Colonic mucosa (tissue), 4 donors: Measurements from ENCODE around the gene PLN. TPM values are rescaled to one million over a fixed set of nuclear protein-coding genes. Genes with fewer than 3 reads are reported as not detected.

Experiments
- DNase-seq: peaks from one replicate; pipeline ENCODE4 v3.0.0-alpha.2; 2020
- H3K27ac ChIP-seq: fragments of 200-600 bp; one replicate; pipeline ENCODE4 v1.8.0; 2021
- H3K27me3 ChIP-seq: fragments of 200-600 bp; one replicate; pipeline ENCODE4 v1.8.0; 2021
- H3K36me3 ChIP-seq: fragments of 200-600 bp; one replicate; pipeline ENCODE4 v1.8.0; 2021
- H3K4me1 ChIP-seq: fragments of 200-600 bp; one replicate; pipeline ENCODE4 v1.8.0; 2021; ENCODE audit warnings: mild to moderate bottlenecking
- H3K4me3 ChIP-seq: fragments of 200-600 bp; one replicate; pipeline ENCODE4 v1.8.0; 2021
- H3K9ac ChIP-seq, 2 donors: one replicate each; pipeline ENCODE4 v1.7.0; 2013; ENCODE audit warnings: control low read depth in 2 of 2, low read depth in 2 of 2, low read length in 2 of 2
- H3K9me3 ChIP-seq: fragments of 200-600 bp; one replicate; pipeline ENCODE4 v1.8.0; 2021
- intact Hi-C: fragments of 100-400 bp; cut with DNase I; formaldehyde crosslinking; loops from one replicate; pipeline ENCODE4 v1.14.1; 2022
- total RNA-seq, 2 donors: library from RNA; stranded (reverse); fragmentation: NEBNext Ultra II Directional in 1 of 2; extraction: Animal tissue kit (Norgen Biotek cat#: 25700) in 1 of 2; gene quantifications; one replicate each; pipeline ENCODE4 v1.2.1, GENCODE V29; 2021
- TF ChIP-seq, protein P1 (sequence below): fragments of 200-600 bp; IDR thresholded peaks from one replicate; pipeline ENCODE4 v1.8.0; 2022; ENCODE audit warnings: antibody characterized with exemption, mild to moderate bottlenecking
- donor health status: healthy.
- donor health status: DM: no; HTN: no; CAD: no.
- donor health status: DM: no; HTN: no; CAD: no.

Gene PLN
- total RNA-seq, 2 donors from 2014 or later = 1.3 to 24.1 TPM

DNA sequence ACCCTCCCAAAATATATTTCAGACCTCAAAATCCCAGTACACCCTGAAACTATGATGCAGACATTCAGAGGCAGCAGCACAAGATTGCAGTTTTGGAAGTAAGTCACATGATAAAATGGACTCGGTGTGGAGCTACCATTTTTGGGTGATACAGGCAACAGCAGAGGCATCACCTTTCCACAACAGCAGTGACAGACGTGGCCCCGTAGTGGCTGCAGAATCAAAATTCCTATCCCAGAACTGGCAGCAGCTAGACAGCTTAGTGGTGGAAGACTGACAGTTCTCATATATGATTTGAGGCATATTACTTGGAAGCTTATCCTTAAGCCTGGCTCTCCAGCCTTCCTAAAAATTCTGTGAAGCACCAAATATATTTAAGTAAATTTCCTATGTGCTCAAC is 19.9 kb downstream of the PLN start:
- intact Hi-C loops = loop anchor here (10.0 kb wide), 1 partner anchor 47 kb away; no protein-coding TSS in a partner anchor
- TF ChIP-seq, protein P1, sequence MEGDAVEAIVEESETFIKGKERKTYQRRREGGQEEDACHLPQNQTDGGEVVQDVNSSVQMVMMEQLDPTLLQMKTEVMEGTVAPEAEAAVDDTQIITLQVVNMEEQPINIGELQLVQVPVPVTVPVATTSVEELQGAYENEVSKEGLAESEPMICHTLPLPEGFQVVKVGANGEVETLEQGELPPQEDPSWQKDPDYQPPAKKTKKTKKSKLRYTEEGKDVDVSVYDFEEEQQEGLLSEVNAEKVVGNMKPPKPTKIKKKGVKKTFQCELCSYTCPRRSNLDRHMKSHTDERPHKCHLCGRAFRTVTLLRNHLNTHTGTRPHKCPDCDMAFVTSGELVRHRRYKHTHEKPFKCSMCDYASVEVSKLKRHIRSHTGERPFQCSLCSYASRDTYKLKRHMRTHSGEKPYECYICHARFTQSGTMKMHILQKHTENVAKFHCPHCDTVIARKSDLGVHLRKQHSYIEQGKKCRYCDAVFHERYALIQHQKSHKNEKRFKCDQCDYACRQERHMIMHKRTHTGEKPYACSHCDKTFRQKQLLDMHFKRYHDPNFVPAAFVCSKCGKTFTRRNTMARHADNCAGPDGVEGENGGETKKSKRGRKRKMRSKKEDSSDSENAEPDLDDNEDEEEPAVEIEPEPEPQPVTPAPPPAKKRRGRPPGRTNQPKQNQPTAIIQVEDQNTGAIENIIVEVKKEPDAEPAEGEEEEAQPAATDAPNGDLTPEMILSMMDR = no peak
- H3K27ac ChIP-seq = no peak overlapping the region

DNA sequence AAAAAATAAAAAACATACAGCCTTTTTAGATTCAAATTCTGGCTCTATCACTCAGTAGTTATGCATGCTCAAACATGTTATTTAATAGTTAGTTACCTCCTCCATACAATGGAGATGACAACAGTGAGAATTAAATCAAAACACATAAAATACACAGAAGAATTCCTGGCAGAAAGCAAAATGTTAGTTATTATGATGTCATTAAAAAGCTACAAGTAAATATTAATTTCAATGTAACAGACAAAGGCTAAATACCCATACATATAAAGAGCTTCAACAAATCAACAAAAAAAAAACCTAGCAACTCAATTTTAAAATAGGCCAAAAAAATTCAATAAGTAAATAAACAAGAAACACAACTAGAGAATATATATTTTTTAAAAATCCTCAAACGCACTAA is 21.4 kb downstream of the PLN start:
- Histone ChIP-seq H3K9me3 (no peaks in the 10 kb centered on the region), H3K27me3 (no peaks in the 10 kb centered on the region)

More for the DNA sequence above, 19.9 kb downstream of the PLN start:
- DNase-seq = no peak
- no peaks in the 10 kb centered on the region for H3K36me3 ChIP-seq
- no peak overlapping the region for H3K4me3 ChIP-seq
- no peaks in the 10 kb centered on the region for H3K27me3 ChIP-seq
- no peaks in the 10 kb centered on the region for H3K4me1 ChIP-seq
- no peaks in the 10 kb centered on the region for H3K9me3 ChIP-seq
- H3K9ac ChIP-seq = no peak overlapping the region

GRCh38 chr6:118571121-118571520 is 23.0 kb downstream of the PLN start:
- no peak overlapping the region for H3K27ac ChIP-seq
- intact Hi-C loops = no loop called here

More for the DNA sequence above, 21.4 kb downstream of the PLN start:
- Histone ChIP-seq H3K27ac (no peak overlapping the region), H3K9ac (no peak overlapping the region), H3K36me3 (no peaks in the 10 kb centered on the region), H3K4me3 (no peak overlapping the region), H3K4me1 (no peaks in the 10 kb centered on the region)
- intact Hi-C loops = loop anchor here (10.0 kb wide), 1 partner anchor 45 kb away; no protein-coding TSS in a partner anchor
- TF ChIP-seq, protein P1 = no peak
- no peak for DNase-seq

DNA sequence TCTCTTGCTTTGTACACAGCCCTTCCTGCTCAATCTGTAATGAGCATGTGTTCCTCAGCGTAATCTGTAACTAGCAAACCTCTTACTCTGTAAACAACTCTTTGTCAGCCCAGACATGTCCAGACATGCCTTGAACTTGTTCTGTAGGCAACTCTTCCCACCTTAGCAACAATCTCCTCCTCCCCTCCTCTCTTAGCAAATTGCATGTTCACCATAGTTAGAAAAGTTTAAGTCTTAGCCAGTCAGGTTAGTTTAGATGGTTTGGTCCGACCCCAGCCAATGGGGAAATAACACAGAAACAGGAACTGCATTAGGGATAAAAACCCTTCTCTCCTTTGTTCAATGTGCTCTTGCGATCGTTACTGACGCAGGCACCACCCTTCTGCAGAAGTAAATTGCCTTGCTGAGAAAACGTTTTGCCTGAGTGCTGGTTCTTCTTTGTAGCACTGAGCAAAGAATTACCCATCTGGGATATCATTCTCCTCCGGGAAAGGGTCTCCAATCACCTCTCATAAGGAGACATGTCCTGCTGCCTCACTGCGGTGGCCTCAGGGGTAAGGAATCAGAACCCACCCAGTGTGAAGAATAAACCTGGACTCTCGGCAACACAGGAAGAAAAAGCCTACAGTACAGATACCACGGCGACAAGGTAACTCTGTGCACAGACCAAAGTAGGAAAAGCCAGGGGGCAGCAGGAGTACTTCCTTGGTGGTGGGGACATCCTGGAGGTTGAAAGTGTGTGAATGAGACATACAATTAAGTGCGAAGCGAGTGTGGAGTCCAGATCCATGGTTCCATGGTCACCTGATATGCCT is 26.2 kb downstream of the PLN start:
- intact Hi-C loops = no loop called here
- TF ChIP-seq, protein P1 = no peak

More at GRCh38 chr6:118571121-118571520, 23.0 kb downstream of the PLN start:
- no peak for DNase-seq
- H3K36me3 ChIP-seq = no peaks in the 10 kb centered on the region
- peaks cover 4% of the 10 kb centered on the region for H3K9me3 ChIP-seq
- H3K4me1 ChIP-seq = no peaks in the 10 kb centered on the region
- no peak overlapping the region for H3K4me3 ChIP-seq
- no peaks in the 10 kb centered on the region for H3K27me3 ChIP-seq
- H3K9ac ChIP-seq = no peak overlapping the region
- TF ChIP-seq, protein P1 = no peak

DNA sequence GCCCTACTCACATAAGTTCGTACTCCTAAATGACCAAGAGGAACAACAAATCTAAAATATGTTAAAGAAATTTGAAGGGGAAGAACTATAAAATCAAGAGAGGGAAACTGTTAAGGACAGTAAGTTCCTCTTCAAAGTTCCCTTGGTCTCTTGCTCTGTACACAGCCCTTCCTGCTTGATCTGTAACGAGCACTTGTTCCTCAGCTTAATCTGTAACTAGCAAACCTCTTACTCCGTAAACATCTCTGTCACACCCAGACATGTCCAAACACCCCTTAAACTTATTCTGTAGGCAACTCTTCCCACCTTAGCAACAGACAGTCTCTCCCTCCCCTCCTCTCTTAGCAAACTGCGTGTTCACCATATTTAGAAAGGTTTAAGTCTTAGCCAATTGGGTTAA is 29.9 kb downstream of the PLN start:
- TF ChIP-seq, protein P1 = no peak
- no peak overlapping the region for H3K4me3 ChIP-seq
- intact Hi-C loops = no loop called here
- DNase-seq = no peak
- no peak overlapping the region for H3K27ac ChIP-seq
- no peak overlapping the region for H3K9ac ChIP-seq
- no peaks in the 10 kb centered on the region for H3K36me3 ChIP-seq
- H3K4me1 ChIP-seq = no peaks in the 10 kb centered on the region
- H3K9me3 ChIP-seq = peaks cover 4% of the 10 kb centered on the region
- H3K27me3 ChIP-seq = no peaks in the 10 kb centered on the region

More for the DNA sequence above, 26.2 kb downstream of the PLN start:
- H3K4me1 ChIP-seq = no peaks in the 10 kb centered on the region
- no peaks in the 10 kb centered on the region for H3K36me3 ChIP-seq
- DNase-seq = no peak
- H3K9me3 ChIP-seq = peaks cover 4% of the 10 kb centered on the region
- no peak overlapping the region for H3K27ac ChIP-seq
- H3K4me3 ChIP-seq = no peak overlapping the region
- no peaks in the 10 kb centered on the region for H3K27me3 ChIP-seq
- H3K9ac ChIP-seq = no peak overlapping the region
